Measurements from ENCODE around the gene XK. TPM values are rescaled to one million over a fixed set of nuclear protein-coding genes. Genes with fewer than 3 reads are reported as not detected.
A peak's percentile ranks its signal among the peaks of the same experiment; 100 is the strongest.
"Not testable (repeated sequence)": the region's sequence is repeated elsewhere in the genome, so short reads cannot be mapped to it uniquely, and the experiment has no call there.

XK gene
- total RNA-seq, 6 experiments from 2014 or later, result 0.56 to 4.5 (median 1.6) TPM

DNA sequence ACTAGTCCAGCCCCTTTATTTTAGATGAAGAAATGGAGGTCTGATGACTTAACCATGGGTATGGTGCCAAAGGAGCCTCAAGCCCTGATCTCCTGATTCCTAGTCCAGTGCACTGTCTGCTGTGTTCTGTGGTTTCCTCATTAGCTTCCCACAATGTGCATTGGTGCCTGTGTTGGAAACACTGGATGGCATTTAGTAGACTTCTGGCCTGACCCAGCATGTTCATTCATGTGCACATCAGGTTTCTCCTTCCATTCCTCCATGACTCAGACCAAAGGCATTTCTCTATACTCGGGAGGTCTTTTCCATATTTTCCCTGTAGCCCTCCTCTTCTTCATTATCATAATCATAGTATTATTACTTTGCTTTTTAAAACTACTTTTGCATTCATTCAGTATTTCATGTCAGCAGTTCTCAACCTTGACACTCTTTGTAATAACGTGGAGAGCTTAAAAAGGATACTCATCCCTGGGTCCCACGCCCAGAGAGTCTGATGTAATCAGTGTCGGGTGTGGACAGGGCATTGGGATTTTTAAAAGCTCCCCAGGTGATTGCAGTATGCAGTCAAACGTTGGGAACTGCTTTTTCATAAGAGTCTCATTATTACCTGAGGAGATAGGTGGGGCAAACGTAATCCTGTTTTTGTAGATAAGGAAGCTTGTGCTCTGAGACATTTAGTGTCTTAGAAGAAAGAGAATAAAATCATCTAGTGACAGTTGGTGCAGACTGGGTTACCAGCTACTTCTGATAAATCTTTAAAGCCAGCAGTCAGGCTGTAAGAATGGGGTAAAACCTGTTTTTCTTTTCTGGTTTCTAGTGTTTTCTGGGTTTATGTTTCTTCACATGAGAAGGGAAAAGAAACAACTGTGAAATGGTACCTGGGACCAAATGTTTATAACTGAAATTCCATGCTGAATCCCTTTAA lies 40.9 kb upstream of the XK start:
- Histone ChIP-seq H3K9me3 (no peaks in the 10 kb centered on the region), H3K27me3 (no peaks in the 10 kb centered on the region), H3K4me1 (no peaks in the 10 kb centered on the region), H3K36me3 (no peaks in the 10 kb centered on the region), H3K27ac (no peak overlapping the region), H3K4me3 (no peak overlapping the region)
- 37% methylated on average over 6 of the region's 6 CpGs for WGBS (ENCODE audit: insufficient coverage, low coverage, low lambda C conversion rate, missing lambda C conversion rate)
- intact Hi-C loops (cut with DNase I), result no loop called here
- TF ChIP-seq POLR2A (IDR thresholded peaks at IDR 0.05) (no peak), CTCF (IDR thresholded peaks at IDR 0.05) (no peak)
- ATAC-seq (no peak), DNase-seq (no peak)

DNA sequence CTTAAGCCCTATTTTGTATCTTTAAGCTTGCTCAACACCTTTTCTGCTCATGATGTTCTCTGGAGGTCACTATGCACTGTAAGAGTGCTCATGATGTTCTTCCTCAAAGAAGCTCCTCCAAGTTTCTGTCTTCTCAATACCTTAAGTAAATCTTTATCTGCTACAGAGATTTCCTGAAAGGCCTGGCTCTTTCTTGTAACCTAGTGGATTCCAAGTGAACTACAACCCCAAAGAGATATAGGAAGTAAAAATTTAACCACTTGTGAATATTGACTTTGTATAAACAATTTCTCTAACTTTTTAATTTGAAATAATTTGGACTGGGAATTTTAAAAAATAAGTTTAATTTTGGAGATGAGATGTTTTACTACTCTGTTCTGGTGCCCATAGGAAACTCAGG lies 39.3 kb upstream of the XK start:
- no peaks in the 10 kb centered on the region for H3K4me1 ChIP-seq
- DNase-seq, result no peak
- no peaks in the 10 kb centered on the region for H3K36me3 ChIP-seq
- TF ChIP-seq POLR2A (IDR thresholded peaks at IDR 0.05) (no peak), CTCF (IDR thresholded peaks at IDR 0.05) (peak in 3 of 4 donors; percentile 8 to 26 (median 15))
- ATAC-seq, result no peak
- no peak overlapping the region for H3K27ac ChIP-seq
- no peak overlapping the region for H3K4me3 ChIP-seq
- intact Hi-C loops (cut with DNase I), result no loop called here
- H3K27me3 ChIP-seq, result no peaks in the 10 kb centered on the region
- no peaks in the 10 kb centered on the region for H3K9me3 ChIP-seq

- DNase-seq, ATAC-seq: not testable (repeated sequence)
- WGBS (ENCODE audit: insufficient coverage, low coverage, low lambda C conversion rate, missing lambda C conversion rate), result 74% methylated on average over 2 of the region's 2 CpGs
These were observed 34.7 kb upstream of the XK start for GRCh38 chrX:37650879-37651278.

GRCh38 chrX:37651921-37652452 lies 33.6 kb upstream of the XK start:
- Histone ChIP-seq H3K9me3 (no peaks in the 10 kb centered on the region), H3K36me3 (no peaks in the 10 kb centered on the region), H3K4me1 (no peaks in the 10 kb centered on the region), H3K4me3 (no peak overlapping the region), H3K27ac (no peak overlapping the region), H3K27me3 (no peaks in the 10 kb centered on the region)
- TF ChIP-seq CTCF (IDR thresholded peaks at IDR 0.05) (no peak), POLR2A (IDR thresholded peaks at IDR 0.05) (no peak)
- 77% methylated on average over 1 of the region's 1 CpG for WGBS (ENCODE audit: insufficient coverage, low coverage, low lambda C conversion rate, missing lambda C conversion rate)
- intact Hi-C loops (cut with DNase I), result no loop called here
- ATAC-seq (no peak), DNase-seq (no peak)

More at GRCh38 chrX:37650879-37651278, 34.7 kb upstream of the XK start:
- H3K27me3 ChIP-seq; H3K9me3 ChIP-seq; intact Hi-C loops (cut with DNase I); H3K27ac ChIP-seq; H3K4me3 ChIP-seq; H3K4me1 ChIP-seq; H3K36me3 ChIP-seq: not testable (repeated sequence)

DNA sequence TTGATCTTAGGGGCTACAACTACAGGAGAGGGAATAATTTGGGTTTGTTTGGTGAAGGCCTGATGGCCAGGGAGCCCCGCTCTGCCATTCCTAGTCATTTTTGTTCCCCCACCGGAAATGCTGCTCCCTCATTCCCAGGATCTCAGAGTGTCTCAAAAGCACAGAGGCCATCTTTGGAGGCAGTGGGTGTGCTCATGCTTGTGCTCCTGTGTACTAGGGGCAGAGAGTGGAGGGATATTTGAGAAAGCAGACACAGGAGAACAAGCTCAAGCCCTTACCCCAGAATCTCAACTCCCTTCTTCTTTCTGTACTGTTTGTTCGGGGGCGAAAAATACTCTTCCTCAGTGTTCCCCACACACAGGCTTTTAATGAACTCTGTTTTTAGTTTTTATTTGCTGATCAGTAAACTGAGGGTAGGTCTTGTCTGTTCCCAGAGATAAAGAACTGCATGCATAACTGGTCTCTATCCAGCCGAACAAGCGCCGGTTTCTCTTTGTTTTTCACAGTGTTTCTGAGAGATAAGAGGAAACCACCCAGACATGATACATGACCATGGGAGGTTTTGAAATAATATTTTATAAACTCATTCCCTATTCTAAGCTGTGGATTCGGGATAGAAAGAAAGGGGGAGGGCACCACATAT lies 32.9 kb upstream of the XK start:
- DNase-seq, result no peak
- Histone ChIP-seq H3K27ac (no peak overlapping the region), H3K27me3 (no peaks in the 10 kb centered on the region), H3K36me3 (no peaks in the 10 kb centered on the region), H3K4me1 (no peaks in the 10 kb centered on the region), H3K4me3 (no peak overlapping the region), H3K9me3 (no peaks in the 10 kb centered on the region)
- no peak for ATAC-seq
- intact Hi-C loops (cut with DNase I), result no loop called here
- WGBS (ENCODE audit: insufficient coverage, low coverage, low lambda C conversion rate, missing lambda C conversion rate), result 67% methylated on average over 7 of the region's 8 CpGs
- TF ChIP-seq POLR2A (IDR thresholded peaks at IDR 0.05), result no peak
- TF ChIP-seq CTCF (IDR thresholded peaks at IDR 0.05), result no peak

Data from right lobe of liver (tissue), 6 donors.